Panc1 (cell line): ENCODE measurements around the gene FMN2. TPM values are rescaled to one million over a fixed set of nuclear protein-coding genes. Genes with fewer than 3 reads are reported as not detected.

ENCODE experiments used
- ATAC-seq: fragments of 200-7000 bp; cut with Tn5 transposase; 2 replicates; pipeline ENCODE4 v1.9.1; 2020; ENCODE audit warnings: mild to moderate bottlenecking, moderate library complexity
- BruUV-seq: library from RNA; stranded (reverse); fragments of 400-500 nt; replicated peaks from 2 replicates; lab custom pipeline; 2021; lab: Mats Ljungman, UMichigan
- CTCF ChIA-PET: fragments of 300-600 bp; sonication (Branson Sonifier 250); formaldehyde crosslinking; loops from one replicate; lab custom pipeline; 2022; ENCODE audit warnings: antibody characterized with exemption; lab: Charles Lee
- POLR2A ChIA-PET: fragments of 300-600 bp; sonication (Branson Sonifier 250); formaldehyde crosslinking; loops from one replicate; lab custom pipeline; 2022; ENCODE audit warnings: antibody characterized with exemption; lab: Charles Lee
- DNase-seq: peaks from one replicate; pipeline ENCODE4 v3.0.0-alpha.2; 2010; ENCODE audit warnings: low read depth, low spot score
- H3K27ac ChIP-seq: 2 replicates; pipeline ENCODE4 v1.5.1; 2011; ENCODE audit warnings: mild to moderate bottlenecking, low read length, inconsistent platforms
- H3K27me3 ChIP-seq: fragments of 200-500 bp; sonication (Bioruptor generic); 2 replicates; pipeline ENCODE4 v1.6.0; 2014; ENCODE audit warnings: low read length, inconsistent platforms; ENCODE audit not compliant: control insufficient read depth, insufficient read depth
- H3K36me3 ChIP-seq: fragments of 200-500 bp; sonication (Bioruptor generic); 2 replicates; pipeline ENCODE4 v1.5.1; 2014; ENCODE audit warnings: inconsistent platforms, mild to moderate bottlenecking, low read length, moderate library complexity; ENCODE audit not compliant: control insufficient read depth, insufficient read depth
- H3K4me1 ChIP-seq: 2 replicates; pipeline ENCODE4 v1.5.1; 2011; ENCODE audit warnings: inconsistent platforms, mild to moderate bottlenecking, low read length, moderate library complexity; ENCODE audit not compliant: control insufficient read depth, insufficient read depth
- H3K4me3 ChIP-seq, 2 experiments: 2 replicates each; pipeline ENCODE4 v1.5.1; 2011 to 2012; ENCODE audit warnings: low read depth in 2 of 2, low read length in 2 of 2, mild to moderate bottlenecking in 2 of 2, inconsistent platforms in 1 of 2, moderate library complexity in 1 of 2
- H3K9me3 ChIP-seq: fragments of 200-500 bp; sonication (Bioruptor generic); 2 replicates; pipeline ENCODE4 v1.5.1; 2014; ENCODE audit warnings: low read depth, mild to moderate bottlenecking, inconsistent platforms, low read length, moderate library complexity; ENCODE audit not compliant: control insufficient read depth, insufficient read depth
- CTCF ChIP-seq: fragments of 450-650 bp; IDR thresholded peaks from 2 replicates; pipeline ENCODE4 v1.5.1; 2017; ENCODE audit warnings: mild to moderate bottlenecking
- POLR2AphosphoS5 ChIP-seq: IDR thresholded peaks from 2 replicates; pipeline ENCODE4 v1.6.1; 2012; ENCODE audit warnings: mild to moderate bottlenecking, low read depth, low read length, moderate library complexity
- REST ChIP-seq, 2 experiments: IDR thresholded peaks; 2 replicates each; pipeline ENCODE4 v1.6.1; 2011 to 2012; ENCODE audit warnings: low read depth in 2 of 2, control low read depth in 1 of 2, low read length in 1 of 2, mild to moderate bottlenecking in 1 of 2, moderate library complexity in 1 of 2; ENCODE audit not compliant: insufficient read depth in 1 of 2
- SIN3A ChIP-seq: IDR thresholded peaks from 2 replicates; pipeline ENCODE4 v1.6.1; 2012; ENCODE audit warnings: low read depth, mild to moderate bottlenecking, low read length, moderate library complexity, borderline replicate concordance; ENCODE audit not compliant: insufficient read depth
- TCF7L2 ChIP-seq: IDR thresholded peaks from 2 replicates; pipeline ENCODE4 v1.6.1; 2011; ENCODE audit warnings: mild to moderate bottlenecking, low read depth, low read length, inconsistent platforms
- in situ Hi-C: cut with HindIII; loops from 2 replicates; pipeline ENCODE4 v1.10.0; 2016; ENCODE audit warnings: low sequenced_read_pairs, low pct_unique_long_range_greater_than_20kb
- intact Hi-C: fragments of 100-400 bp; cut with micrococcal nuclease; formaldehyde crosslinking; loops from one replicate; pipeline ENCODE4 v1.10.0; 2022; ENCODE audit not compliant: unreplicated experiment
- total RNA-seq: library from RNA; stranded (reverse); gene quantifications from one replicate; pipeline ENCODE4 v1.2.1, GENCODE V29; 2021; ENCODE audit not compliant: unreplicated experiment

FMN2 gene
- total RNA-seq, 1 experiment from 2014 or later: 1.9 TPM

- no TSS peak for BruUV-seq
- ChIA-PET POLR2A (no interaction called here), CTCF (no interaction called here)
- Histone ChIP-seq H3K4me1 (no peaks in the 10 kb centered on the region), H3K27me3 (no peaks in the 10 kb centered on the region), H3K9me3 (no peaks in the 10 kb centered on the region), H3K4me3 (no peak overlapping the region), H3K36me3 (no peaks in the 10 kb centered on the region), H3K27ac (no peak overlapping the region)
- TF ChIP-seq CTCF: no peak
- TF ChIP-seq POLR2AphosphoS5: no peak
- TF ChIP-seq SIN3A: no peak
- TF ChIP-seq TCF7L2: no peak
- TF ChIP-seq REST (IDR thresholded peaks at IDR 0.05; ENCODE audit: insufficient read depth in 1 of 2, low read depth in 2 of 2, low read length in 1 of 2): no peak
- in situ Hi-C loops: no loop called here
- intact Hi-C loops: no loop called here
- no peak for ATAC-seq
- DNase-seq: no peak
Measured at GRCh38 chr1:240255922-240256321, 164.2 kb downstream of the FMN2 start.

- H3K27ac ChIP-seq: no peak overlapping the region
- H3K4me3 ChIP-seq: no peak overlapping the region
- no peak for TF ChIP-seq SIN3A
- TF ChIP-seq TCF7L2: no peak
- TF ChIP-seq POLR2AphosphoS5: no peak
- no peak for TF ChIP-seq CTCF
- no peak for TF ChIP-seq REST (IDR thresholded peaks at IDR 0.05; ENCODE audit: insufficient read depth in 1 of 2, low read depth in 2 of 2, low read length in 1 of 2)
- POLR2A ChIA-PET: no interaction called here
- H3K9me3 ChIP-seq: no peaks in the 10 kb centered on the region
- H3K36me3 ChIP-seq: no peaks in the 10 kb centered on the region
- no peaks in the 10 kb centered on the region for H3K27me3 ChIP-seq
- no peaks in the 10 kb centered on the region for H3K4me1 ChIP-seq
- CTCF ChIA-PET: no interaction called here
- DNase-seq (no peak), ATAC-seq (no peak)
- no TSS peak for BruUV-seq
- in situ Hi-C loops: no loop called here
- intact Hi-C loops: no loop called here
Measured at GRCh38 chr1:240256836-240257503, 165.3 kb downstream of the FMN2 start.
